Endothelial cell (in vitro differentiated cells): ENCODE data around the gene EXOSC7. TPM values are rescaled to one million over a fixed set of nuclear protein-coding genes. Genes with fewer than 3 reads are reported as not detected.
A peak's percentile ranks its signal among the peaks of the same experiment; 100 is the strongest.

Source experiments
- DNase-seq: peaks from one replicate; pipeline ENCODE4 v3.0.0; 2021; ENCODE audit warnings: low spot score
- H3K27ac Mint-ChIP-seq: one replicate; pipeline ENCODE4 v1.8.0; 2021; ENCODE audit warnings: mixed read lengths, inconsistent platforms; ENCODE audit not compliant: unreplicated experiment
- H3K27me3 Mint-ChIP-seq: one replicate; pipeline ENCODE4 v1.8.0; 2021; ENCODE audit warnings: mild to moderate bottlenecking, moderate library complexity, mixed read lengths, inconsistent platforms; ENCODE audit not compliant: unreplicated experiment
- H3K36me3 Mint-ChIP-seq: one replicate; pipeline ENCODE4 v1.8.0; 2021; ENCODE audit warnings: mild to moderate bottlenecking, low read depth, mixed read lengths, inconsistent platforms; ENCODE audit not compliant: unreplicated experiment
- H3K4me1 Mint-ChIP-seq: one replicate; pipeline ENCODE4 v1.8.0; 2021; ENCODE audit warnings: mild to moderate bottlenecking, mixed read lengths, inconsistent platforms; ENCODE audit not compliant: unreplicated experiment
- H3K4me3 Mint-ChIP-seq: one replicate; pipeline ENCODE4 v1.8.0; 2021; ENCODE audit warnings: mild to moderate bottlenecking, mixed read lengths, inconsistent platforms; ENCODE audit not compliant: unreplicated experiment
- H3K9me3 Mint-ChIP-seq: one replicate; pipeline ENCODE4 v1.8.0; 2021; ENCODE audit warnings: mixed read lengths, inconsistent platforms; ENCODE audit not compliant: unreplicated experiment
- total RNA-seq: library from RNA; stranded (reverse); fragmentation: NEBNext Ultra II Directional; extraction: Animal tissue kit (Norgen Biotek cat#: 25700); gene quantifications from one replicate; pipeline ENCODE4 v1.2.1, GENCODE V29; 2021; ENCODE audit not compliant: unreplicated experiment
- TF ChIP-seq, protein P1 (sequence below): fragments of 200-600 bp; sonication (generic); IDR thresholded peaks from one replicate; pipeline ENCODE4 v1.5.0; 2021; ENCODE audit warnings: antibody characterized with exemption; ENCODE audit not compliant: unreplicated experiment

The EXOSC7 gene
- total RNA-seq, 1 donor from 2014 or later, result 33.2 TPM

DNA sequence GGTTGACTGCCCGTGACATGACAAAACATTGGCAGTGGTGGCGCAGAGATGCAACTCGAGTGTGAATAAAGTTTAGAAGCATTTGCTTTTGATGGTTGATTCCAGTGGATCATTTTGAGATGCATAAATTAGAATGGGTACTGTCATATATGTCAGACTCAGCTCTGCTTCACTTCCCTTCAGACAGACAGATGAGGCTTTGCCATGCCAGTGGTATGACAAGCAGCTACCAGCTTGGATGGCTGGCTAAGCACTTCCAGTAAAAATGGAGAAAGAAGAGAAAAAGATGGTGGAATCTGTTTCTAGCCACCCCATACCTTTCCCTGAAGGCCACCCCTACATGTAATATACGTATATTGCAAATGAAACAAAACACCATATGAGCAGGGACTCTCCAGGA lies 36.5 kb downstream of the EXOSC7 start:
- no peak for DNase-seq
- peaks cover 4% of the 10 kb centered on the region for H3K36me3 Mint-ChIP-seq
- H3K27ac Mint-ChIP-seq, result no peak overlapping the region
- H3K4me1 Mint-ChIP-seq, result peaks cover 11% of the 10 kb centered on the region
- no peak overlapping the region for H3K4me3 Mint-ChIP-seq
- TF ChIP-seq, protein P1, sequence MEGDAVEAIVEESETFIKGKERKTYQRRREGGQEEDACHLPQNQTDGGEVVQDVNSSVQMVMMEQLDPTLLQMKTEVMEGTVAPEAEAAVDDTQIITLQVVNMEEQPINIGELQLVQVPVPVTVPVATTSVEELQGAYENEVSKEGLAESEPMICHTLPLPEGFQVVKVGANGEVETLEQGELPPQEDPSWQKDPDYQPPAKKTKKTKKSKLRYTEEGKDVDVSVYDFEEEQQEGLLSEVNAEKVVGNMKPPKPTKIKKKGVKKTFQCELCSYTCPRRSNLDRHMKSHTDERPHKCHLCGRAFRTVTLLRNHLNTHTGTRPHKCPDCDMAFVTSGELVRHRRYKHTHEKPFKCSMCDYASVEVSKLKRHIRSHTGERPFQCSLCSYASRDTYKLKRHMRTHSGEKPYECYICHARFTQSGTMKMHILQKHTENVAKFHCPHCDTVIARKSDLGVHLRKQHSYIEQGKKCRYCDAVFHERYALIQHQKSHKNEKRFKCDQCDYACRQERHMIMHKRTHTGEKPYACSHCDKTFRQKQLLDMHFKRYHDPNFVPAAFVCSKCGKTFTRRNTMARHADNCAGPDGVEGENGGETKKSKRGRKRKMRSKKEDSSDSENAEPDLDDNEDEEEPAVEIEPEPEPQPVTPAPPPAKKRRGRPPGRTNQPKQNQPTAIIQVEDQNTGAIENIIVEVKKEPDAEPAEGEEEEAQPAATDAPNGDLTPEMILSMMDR, result no peak
- H3K27me3 Mint-ChIP-seq, result peaks cover 3% of the 10 kb centered on the region
- no peaks in the 10 kb centered on the region for H3K9me3 Mint-ChIP-seq

DNA sequence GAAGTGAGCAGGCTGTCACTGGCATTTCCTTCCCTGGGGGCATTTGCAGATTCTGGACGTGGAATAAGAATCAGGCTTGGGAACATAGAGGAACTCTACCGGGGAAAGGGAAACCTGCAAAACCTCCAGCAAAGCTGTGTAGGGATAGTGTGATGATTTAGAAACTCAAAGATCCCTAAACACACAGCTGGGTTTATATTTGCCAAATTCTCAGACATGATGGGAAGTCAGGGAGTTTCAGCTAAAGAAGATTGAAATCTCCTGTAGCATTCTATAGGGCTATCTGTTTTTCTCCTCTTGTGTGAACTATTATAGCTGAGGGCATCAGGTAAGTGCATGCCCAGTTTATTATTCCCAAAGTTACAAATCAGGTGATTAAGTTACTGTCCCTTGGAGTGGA lies 40.9 kb downstream of the EXOSC7 start:
- Mint-ChIP-seq H3K27ac (peak overlapping the region; percentile 43), H3K4me3 (no peak overlapping the region), H3K9me3 (no peaks in the 10 kb centered on the region), H3K36me3 (no peaks in the 10 kb centered on the region), H3K27me3 (peaks cover 6% of the 10 kb centered on the region), H3K4me1 (peaks cover 9% of the 10 kb centered on the region)
- DNase-seq, result no peak
- TF ChIP-seq, protein P1, result no peak

DNA sequence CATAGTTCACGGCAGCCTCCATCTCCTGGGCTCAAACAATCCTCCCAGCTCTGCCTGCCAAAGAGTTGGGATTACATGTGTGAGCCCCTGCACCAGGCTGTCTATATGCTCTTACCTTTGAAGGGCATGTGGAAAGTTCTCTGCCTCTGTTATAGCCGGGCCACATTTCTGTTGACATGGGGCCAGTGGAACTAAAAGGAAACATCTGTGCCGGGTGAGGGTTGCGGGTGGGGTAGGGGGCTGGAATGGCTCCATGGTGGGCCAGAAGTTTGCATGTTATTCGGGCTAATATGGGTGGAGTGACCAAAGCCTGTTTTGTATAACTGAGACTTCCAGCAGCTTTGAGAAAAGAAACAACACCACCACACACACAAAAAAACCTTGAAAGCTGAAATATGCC lies 41.8 kb downstream of the EXOSC7 start:
- Mint-ChIP-seq H3K4me1 (peaks cover 5% of the 10 kb centered on the region), H3K9me3 (no peaks in the 10 kb centered on the region), H3K27ac (no peak overlapping the region), H3K4me3 (no peak overlapping the region), H3K27me3 (peaks cover 6% of the 10 kb centered on the region), H3K36me3 (no peaks in the 10 kb centered on the region)
- TF ChIP-seq, protein P1, result no peak
- DNase-seq, result no peak

DNA sequence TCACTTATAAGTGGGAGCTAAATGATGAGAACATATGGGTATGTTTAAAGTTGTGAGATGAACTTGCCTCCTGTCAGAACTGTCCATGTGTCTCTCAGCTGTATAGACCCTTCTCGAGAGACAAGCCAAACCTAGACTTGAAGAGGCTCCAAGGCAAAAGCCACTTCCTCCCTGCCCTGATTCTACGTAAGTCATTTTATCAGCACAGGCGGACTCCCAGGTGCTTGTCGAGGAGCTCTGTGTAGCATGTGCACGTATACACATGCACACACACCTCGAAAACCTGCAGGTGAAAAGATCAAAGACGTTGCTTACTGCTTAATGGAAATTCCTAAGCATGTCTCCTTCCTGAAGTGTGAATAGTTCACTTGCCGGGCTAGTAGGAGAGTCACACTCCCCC lies 44.5 kb downstream of the EXOSC7 start:
- H3K9me3 Mint-ChIP-seq, result no peaks in the 10 kb centered on the region
- H3K27me3 Mint-ChIP-seq, result peaks cover 2% of the 10 kb centered on the region
- H3K4me3 Mint-ChIP-seq, result no peak overlapping the region
- H3K27ac Mint-ChIP-seq, result no peak overlapping the region
- no peak for DNase-seq
- TF ChIP-seq, protein P1, result no peak
- H3K4me1 Mint-ChIP-seq, result peaks cover 7% of the 10 kb centered on the region
- H3K36me3 Mint-ChIP-seq, result no peaks in the 10 kb centered on the region

DNA sequence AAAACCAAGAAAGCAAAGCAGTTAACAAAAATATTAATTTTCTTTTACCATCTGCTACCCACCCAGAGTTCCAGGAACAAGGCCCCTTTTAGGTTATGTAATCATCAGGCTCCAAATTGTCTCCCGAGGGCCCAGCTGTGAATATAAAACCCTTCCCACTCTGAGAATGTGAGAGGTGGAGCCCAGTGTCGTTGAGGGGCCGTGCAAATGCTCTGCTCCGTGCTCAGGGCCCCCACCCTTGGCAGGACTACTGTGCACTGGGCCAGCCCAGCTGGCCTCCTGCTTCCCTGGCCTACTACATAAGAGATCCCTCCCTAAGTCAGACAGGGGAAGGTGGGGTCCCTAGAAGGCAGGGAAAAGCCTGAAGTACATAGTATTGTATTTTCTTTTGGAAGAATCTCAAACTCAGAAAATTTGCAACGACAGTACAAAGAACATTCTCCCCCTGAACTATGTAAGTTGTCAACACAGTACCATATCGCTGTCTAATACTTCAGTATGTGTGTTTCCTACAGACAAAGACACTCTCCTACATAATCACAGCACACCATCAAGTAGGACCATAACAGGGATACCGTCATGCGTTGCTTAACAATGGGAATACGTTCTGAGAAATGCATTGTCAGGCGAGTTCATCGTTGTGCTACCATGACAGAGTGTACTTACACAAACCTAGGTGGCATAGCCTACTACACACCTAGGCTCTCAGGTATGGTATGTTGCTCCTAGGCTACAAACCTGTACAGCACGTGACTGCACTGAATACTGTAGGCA lies 45.7 kb downstream of the EXOSC7 start:
- TF ChIP-seq, protein P1, result no peak
- DNase-seq, result no peak
- H3K27me3 Mint-ChIP-seq, result peaks cover 2% of the 10 kb centered on the region

More for the DNA sequence above, 45.7 kb downstream of the EXOSC7 start:
- Mint-ChIP-seq H3K9me3 (no peaks in the 10 kb centered on the region), H3K4me1 (peaks cover 7% of the 10 kb centered on the region), H3K27ac (no peak overlapping the region), H3K4me3 (no peak overlapping the region), H3K36me3 (no peaks in the 10 kb centered on the region)
